ENCODE data around the gene DDX46. TPM values are rescaled to one million over a fixed set of nuclear protein-coding genes. Genes with fewer than 3 reads are reported as not detected.

Gene DDX46
- total and polyA plus RNA-seq, 2 of the 8 experiments (the other 6 are each of a cell fraction or from before 2014, with no cell fraction given) = 22.6 to 110 TPM

DNA sequence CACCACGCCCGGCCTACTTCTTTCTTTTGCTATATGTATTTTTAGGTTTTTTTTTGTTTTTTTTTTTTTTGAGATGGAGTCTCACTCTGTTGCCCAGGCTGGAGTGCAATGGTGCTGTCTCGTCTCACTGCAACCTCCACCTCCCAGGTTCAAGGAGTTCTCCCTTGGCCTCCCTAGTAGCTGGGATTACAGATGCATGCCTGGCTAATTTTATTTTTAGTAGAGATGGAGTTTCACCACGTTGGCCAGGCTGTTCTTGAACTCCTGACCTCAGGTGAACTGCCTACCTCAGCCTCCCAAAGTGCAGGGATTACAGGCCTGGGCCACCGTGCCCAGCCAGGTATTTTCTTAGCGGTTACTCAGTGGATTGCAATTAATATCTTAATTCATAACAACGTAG is 63.3 kb downstream of the DDX46 start (continued):
- TF ChIP-seq GTF2F1 (IDR thresholded peaks at IDR 0.05; ENCODE audit: borderline replicate concordance, low read depth, low read length) (no peak), SP1 (IDR thresholded peaks at IDR 0.05; ENCODE audit: low read depth, low read length) (no peak), EZH2 (IDR thresholded peaks at IDR 0.05; ENCODE audit: low read depth, low read length, severe bottlenecking) (no peak), BCL11A (IDR thresholded peaks at IDR 0.05; ENCODE audit: low read depth in 2 of 2, low read length in 2 of 2) (no peak), SUZ12 (IDR thresholded peaks at IDR 0.05; ENCODE audit: low read length) (no peak), CHD2 (IDR thresholded peaks at IDR 0.05; ENCODE audit: low read length) (no peak)
- TF ChIP-seq, protein P1, sequence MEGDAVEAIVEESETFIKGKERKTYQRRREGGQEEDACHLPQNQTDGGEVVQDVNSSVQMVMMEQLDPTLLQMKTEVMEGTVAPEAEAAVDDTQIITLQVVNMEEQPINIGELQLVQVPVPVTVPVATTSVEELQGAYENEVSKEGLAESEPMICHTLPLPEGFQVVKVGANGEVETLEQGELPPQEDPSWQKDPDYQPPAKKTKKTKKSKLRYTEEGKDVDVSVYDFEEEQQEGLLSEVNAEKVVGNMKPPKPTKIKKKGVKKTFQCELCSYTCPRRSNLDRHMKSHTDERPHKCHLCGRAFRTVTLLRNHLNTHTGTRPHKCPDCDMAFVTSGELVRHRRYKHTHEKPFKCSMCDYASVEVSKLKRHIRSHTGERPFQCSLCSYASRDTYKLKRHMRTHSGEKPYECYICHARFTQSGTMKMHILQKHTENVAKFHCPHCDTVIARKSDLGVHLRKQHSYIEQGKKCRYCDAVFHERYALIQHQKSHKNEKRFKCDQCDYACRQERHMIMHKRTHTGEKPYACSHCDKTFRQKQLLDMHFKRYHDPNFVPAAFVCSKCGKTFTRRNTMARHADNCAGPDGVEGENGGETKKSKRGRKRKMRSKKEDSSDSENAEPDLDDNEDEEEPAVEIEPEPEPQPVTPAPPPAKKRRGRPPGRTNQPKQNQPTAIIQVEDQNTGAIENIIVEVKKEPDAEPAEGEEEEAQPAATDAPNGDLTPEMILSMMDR (IDR thresholded peaks at IDR 0.05; ENCODE audit: control extremely low read depth in 1 of 3, insufficient read depth in 1 of 3, low read depth in 1 of 3, low read length in 3 of 3) = no peak
